Neuronal stem cell (in vitro differentiated cells): ENCODE measurements around the gene CTNND2.

Experiments used
- DNase-seq: peaks from one replicate; pipeline ENCODE4 v3.0.0-alpha.2; 2013; ENCODE audit warnings: low spot score
- H2AFZ ChIP-seq: one replicate; pipeline ENCODE4 v1.6.1; 2013; ENCODE audit warnings: mild to moderate bottlenecking, low read length, inconsistent platforms
- H2AK5ac ChIP-seq: 2 replicates; pipeline ENCODE4 v1.6.1; 2013; ENCODE audit warnings: low read depth, mild to moderate bottlenecking, inconsistent platforms, low read length, moderate library complexity, mixed read lengths
- H2BK120ac ChIP-seq: 2 replicates; pipeline ENCODE4 v1.6.1; 2013; ENCODE audit warnings: low read depth, mild to moderate bottlenecking, inconsistent platforms, low read length, moderate library complexity, mixed read lengths
- H2BK12ac ChIP-seq: one replicate; pipeline ENCODE4 v1.6.1; 2013; ENCODE audit warnings: low read length, inconsistent platforms
- H2BK15ac ChIP-seq: 2 replicates; pipeline ENCODE4 v1.6.1; 2013; ENCODE audit warnings: mild to moderate bottlenecking, low read length, inconsistent platforms, mixed read lengths
- H2BK5ac ChIP-seq: one replicate; pipeline ENCODE4 v1.6.1; 2013; ENCODE audit warnings: inconsistent platforms, mild to moderate bottlenecking, low read length, moderate library complexity
- H3K14ac ChIP-seq: one replicate; pipeline ENCODE4 v1.6.1; 2013; ENCODE audit warnings: low read length, inconsistent platforms
- H3K18ac ChIP-seq: 2 replicates; pipeline ENCODE4 v1.6.1; 2013; ENCODE audit warnings: low read length, inconsistent platforms
- H3K23ac ChIP-seq: 2 replicates; pipeline ENCODE4 v1.6.1; 2013; ENCODE audit warnings: low read depth, mild to moderate bottlenecking, mixed read lengths, low read length, inconsistent platforms; ENCODE audit not compliant: poor library complexity
- H3K27ac ChIP-seq: replicated peaks from 3 replicates; pipeline ENCODE4 v1.5.1; 2013; ENCODE audit warnings: low read length, inconsistent platforms
- H3K27me3 ChIP-seq, 3 experiments: 2 replicates each; pipeline ENCODE4 v1.6.1; 2013; ENCODE audit warnings: low read length in 3 of 3, mild to moderate bottlenecking in 2 of 3, inconsistent platforms in 1 of 3, low read depth in 1 of 3, mixed read lengths in 1 of 3, moderate library complexity in 1 of 3; ENCODE audit not compliant: control insufficient read depth in 3 of 3, insufficient read depth in 3 of 3
- H3K36me3 ChIP-seq, 2 donors: replicated peaks in 1 of 2; 2 replicates each; pipeline ENCODE4 v1.6.1; 2013; ENCODE audit warnings: low read length in 2 of 2; ENCODE audit not compliant: control insufficient read depth in 2 of 2, insufficient read depth in 2 of 2
- H3K4ac ChIP-seq: 2 replicates; pipeline ENCODE4 v1.6.1; 2013; ENCODE audit warnings: inconsistent platforms, mild to moderate bottlenecking, low read length, moderate library complexity
- H3K4me1 ChIP-seq, 2 donors: 1 replicate in 1 of 2; 2 replicates in 1 of 2; pipeline ENCODE4 v1.6.1; 2013; ENCODE audit warnings: low read length in 2 of 2, low read depth in 1 of 2; ENCODE audit not compliant: control insufficient read depth in 2 of 2, insufficient read depth in 1 of 2
- H3K4me2 ChIP-seq: one replicate; pipeline ENCODE4 v1.6.1; 2013; ENCODE audit warnings: mild to moderate bottlenecking, low read length, inconsistent platforms; ENCODE audit not compliant: insufficient read depth, poor library complexity, severe bottlenecking
- H3K4me3 ChIP-seq, 2 donors: 2 replicates each; pipeline ENCODE4 v1.5.1; 2013; ENCODE audit warnings: low read length in 2 of 2, mild to moderate bottlenecking in 2 of 2, inconsistent platforms in 1 of 2, moderate library complexity in 1 of 2
- H3K79me1 ChIP-seq: one replicate; pipeline ENCODE4 v1.6.1; 2013; ENCODE audit warnings: low read depth, mild to moderate bottlenecking, inconsistent platforms, low read length, moderate library complexity
- H3K9ac ChIP-seq: one replicate; pipeline ENCODE4 v1.6.1; 2013; ENCODE audit warnings: mild to moderate bottlenecking, low read depth, low read length, inconsistent platforms; ENCODE audit not compliant: poor library complexity
- H3K9me3 ChIP-seq, 2 donors: replicated peaks in 1 of 2; 2 replicates each; pipeline versions ENCODE3 to v1.6.1; 2013; ENCODE audit warnings: low read length in 2 of 2, mild to moderate bottlenecking in 2 of 2, inconsistent platforms in 1 of 2, low read depth in 1 of 2, mixed read lengths in 1 of 2, moderate library complexity in 1 of 2; ENCODE audit not compliant: control insufficient read depth in 2 of 2, insufficient read depth in 1 of 2
- H4K8ac ChIP-seq: one replicate; pipeline ENCODE4 v1.6.1; 2013; ENCODE audit warnings: low read depth, mild to moderate bottlenecking, inconsistent platforms, low read length, moderate library complexity
- H4K91ac ChIP-seq: one replicate; pipeline ENCODE4 v1.6.1; 2013; ENCODE audit warnings: low read length, low read depth, mild to moderate bottlenecking, inconsistent platforms; ENCODE audit not compliant: poor library complexity
- WGBS, 2 donors: extraction: QIAGEN DNeasy Blood & Tissue Kit; methylation state at CpG; one replicate each; pipeline ENCODE4 v1.1.7; 2013; ENCODE audit warnings: missing lambda C conversion rate in 2 of 2, mixed read lengths in 1 of 2; ENCODE audit not compliant: insufficient read length in 2 of 2, insufficient replicate concordance in 1 of 2; ENCODE audit errors: extremely low coverage in 2 of 2; 5-methylcytosine and 5-hydroxymethylcytosine counted together

The CTNND2 gene

DNA sequence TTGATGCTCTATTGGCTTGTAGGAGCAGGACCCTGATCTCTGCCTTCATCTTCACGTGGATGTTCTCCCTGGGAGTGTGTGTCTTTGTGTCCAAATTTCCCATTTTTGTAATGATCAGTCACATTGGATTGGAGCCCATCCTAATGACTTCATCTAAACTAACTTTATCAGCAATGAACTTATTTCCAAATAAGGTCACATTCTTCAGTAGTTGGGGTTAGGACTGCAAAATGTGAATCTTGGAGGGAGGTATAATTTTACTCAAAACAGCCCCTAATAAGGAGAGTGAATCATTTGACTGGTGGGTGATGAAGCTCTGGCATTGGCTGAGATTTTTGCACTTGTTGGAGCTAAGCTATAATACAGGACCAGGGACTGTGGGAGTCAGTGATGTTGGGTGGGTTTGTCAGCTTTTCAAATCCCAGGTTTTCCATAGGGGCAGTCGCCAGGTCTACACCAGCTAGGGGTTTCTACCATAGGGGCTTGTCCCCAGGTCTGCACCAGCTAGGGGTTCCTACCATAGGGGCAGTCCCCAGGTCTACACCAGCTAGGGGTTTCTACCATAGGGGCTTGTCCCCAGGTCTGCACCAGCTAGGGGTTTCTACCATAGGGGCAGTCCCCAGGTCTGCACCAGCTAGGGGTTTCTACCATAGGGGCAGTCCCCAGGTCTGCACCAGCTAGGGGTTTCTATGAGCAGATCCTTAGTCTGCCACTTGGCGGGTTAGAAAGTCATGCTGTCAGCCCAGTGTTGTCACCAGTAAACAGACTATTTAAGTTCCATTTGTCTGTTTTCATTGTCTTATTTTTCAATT is 760.6 kb downstream of the CTNND2 start:
- Histone ChIP-seq H2BK5ac (no peak overlapping the region), H3K79me1 (no peaks in the 10 kb centered on the region), H3K23ac (no peak overlapping the region), H2BK15ac (no peak overlapping the region), H3K27me3 (no peaks in the 10 kb centered on the region), H3K4me2 (no peak overlapping the region), H3K9me3 (no peaks in the 10 kb centered on the region), H3K4me1 (peaks cover under 1 to 3% of the 10 kb centered on the region in 2 donors), H2BK12ac (no peak overlapping the region), H3K36me3 (no peaks in the 10 kb centered on the region), H3K18ac (no peak overlapping the region), H4K91ac (no peak overlapping the region), H3K9ac (no peak overlapping the region), H2AK5ac (no peak overlapping the region), H2AFZ (no peak overlapping the region), H2BK120ac (no peak overlapping the region), H3K4me3 (no peak overlapping the region), H3K27ac (no peak overlapping the region), H3K14ac (no peak overlapping the region), H4K8ac (no peak overlapping the region), H3K4ac (no peak overlapping the region)
- no CpG with 5 or more reads among the region's 3 CpGs for WGBS, 2 donors
- DNase-seq = no peak

DNA sequence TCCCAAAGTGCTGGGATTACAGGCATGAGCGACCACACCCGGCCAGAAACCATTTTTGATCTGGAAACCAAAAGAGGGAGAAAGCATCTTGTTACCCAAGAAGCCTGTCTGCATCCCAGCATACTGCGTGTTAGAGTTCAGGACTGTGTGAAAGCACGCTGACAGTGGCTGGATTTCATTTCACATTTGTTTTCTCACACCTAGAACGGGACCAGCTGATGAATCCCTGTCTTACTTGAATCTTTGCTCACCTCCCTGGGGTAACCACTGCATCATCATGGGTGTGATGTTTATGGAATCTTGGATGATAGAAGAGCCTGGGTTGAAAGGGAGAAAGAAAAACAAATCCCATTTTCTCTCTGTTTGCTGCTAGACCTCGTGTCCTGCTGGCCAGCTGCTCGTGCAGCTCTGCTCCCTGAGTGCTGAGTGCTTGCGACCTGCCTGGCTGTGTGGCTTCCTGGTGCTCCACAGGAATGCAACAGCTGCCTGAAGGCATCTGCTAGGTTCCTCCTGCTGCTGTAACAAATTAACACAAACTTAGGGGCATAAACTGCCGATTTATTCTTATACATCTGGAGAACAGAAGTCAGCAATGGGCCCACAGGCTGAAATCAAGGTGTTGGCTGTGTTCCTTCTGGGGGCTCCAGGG is 764.9 kb downstream of the CTNND2 start:
- peaks cover 0 to 4% of the 10 kb centered on the region in 2 donors for H3K36me3 ChIP-seq
- H2BK120ac ChIP-seq = no peak overlapping the region
- no peak overlapping the region for H3K4ac ChIP-seq
- DNase-seq = no peak
- no peak overlapping the region for H3K27ac ChIP-seq
- H3K18ac ChIP-seq = no peak overlapping the region
- H2BK12ac ChIP-seq = no peak overlapping the region
- H3K27me3 ChIP-seq = no peaks in the 10 kb centered on the region
- no peak overlapping the region for H3K14ac ChIP-seq
- H3K9me3 ChIP-seq = peaks cover 2 to 6% of the 10 kb centered on the region in 2 donors
- no peak overlapping the region for H2BK5ac ChIP-seq
- no peak overlapping the region for H2BK15ac ChIP-seq
- H3K23ac ChIP-seq = no peak overlapping the region
- H2AFZ ChIP-seq = no peak overlapping the region
- H2AK5ac ChIP-seq = no peak overlapping the region
- H3K4me1 ChIP-seq = no peaks in the 10 kb centered on the region
- no peak overlapping the region for H3K4me2 ChIP-seq
- no peak overlapping the region for H4K8ac ChIP-seq
- WGBS, 2 donors = no CpG with 5 or more reads among the region's 9 CpGs
- no peak overlapping the region for H3K4me3 ChIP-seq
- no peak overlapping the region for H4K91ac ChIP-seq
- no peaks in the 10 kb centered on the region for H3K79me1 ChIP-seq
- H3K9ac ChIP-seq = no peak overlapping the region

DNA sequence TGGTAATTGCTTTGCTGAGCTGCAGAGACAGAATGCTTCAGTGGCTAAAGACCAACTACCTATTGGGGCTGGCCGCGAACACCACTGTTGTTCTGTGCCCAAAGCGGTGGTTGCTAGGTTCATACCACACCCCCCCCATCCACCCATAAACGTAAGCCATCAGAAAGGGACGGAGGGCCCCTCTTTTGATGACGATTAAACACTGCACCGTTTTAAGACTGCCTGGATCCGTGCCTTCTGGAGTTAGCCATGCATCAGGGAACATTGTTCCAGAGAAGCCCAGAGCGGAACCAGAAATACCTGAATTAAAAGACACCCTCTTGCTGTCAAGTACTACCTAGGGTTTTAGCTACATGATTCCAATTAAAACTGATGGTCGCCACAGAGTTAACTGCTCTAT is 774.1 kb downstream of the CTNND2 start:
- no CpG with 5 or more reads among the region's 10 CpGs for WGBS, 2 donors
- Histone ChIP-seq H3K23ac (no peak overlapping the region), H3K9me3 (no peaks in the 10 kb centered on the region), H3K18ac (no peak overlapping the region), H3K36me3 (no peaks in the 10 kb centered on the region), H2AK5ac (no peak overlapping the region), H3K79me1 (no peaks in the 10 kb centered on the region), H3K4me1 (peaks cover 0 to 4% of the 10 kb centered on the region in 2 donors), H2BK120ac (no peak overlapping the region), H2BK15ac (no peak overlapping the region), H3K4me3 (no peak overlapping the region), H2BK12ac (no peak overlapping the region), H2AFZ (no peak overlapping the region), H2BK5ac (no peak overlapping the region), H3K27ac (no peak overlapping the region), H4K8ac (no peak overlapping the region), H3K14ac (no peak overlapping the region), H3K27me3 (no peaks in the 10 kb centered on the region), H4K91ac (no peak overlapping the region), H3K4me2 (no peak overlapping the region), H3K9ac (no peak overlapping the region), H3K4ac (no peak overlapping the region)
- DNase-seq = no peak

DNA sequence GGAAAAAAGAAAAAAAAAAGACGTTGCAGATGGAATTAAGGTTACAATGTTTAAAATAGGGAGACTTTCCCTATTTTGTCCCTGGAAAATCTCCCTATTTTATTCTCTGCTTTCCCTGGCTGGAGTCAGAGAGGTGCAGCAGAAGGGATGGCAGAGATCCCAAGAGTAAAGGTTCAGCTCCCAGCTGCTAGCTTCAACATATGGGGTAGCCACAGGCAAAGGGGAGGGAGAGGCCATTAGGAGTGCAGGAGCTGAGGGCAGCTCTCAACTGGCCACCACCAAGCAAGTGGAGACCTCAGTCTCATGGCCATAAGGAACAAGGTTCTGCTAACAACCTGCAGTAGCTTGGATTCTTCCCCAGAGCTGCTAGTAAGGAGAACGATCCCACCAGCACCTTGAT is 776.2 kb downstream of the CTNND2 start:
- no peak overlapping the region for H3K23ac ChIP-seq
- H3K4me3 ChIP-seq = no peak overlapping the region
- H3K4me1 ChIP-seq = peaks cover 0 to 4% of the 10 kb centered on the region in 2 donors
- H3K18ac ChIP-seq = no peak overlapping the region
- WGBS, 2 donors = no CpG with 5 or more reads among the region's 2 CpGs
- no peak overlapping the region for H2AFZ ChIP-seq
- no peak overlapping the region for H4K91ac ChIP-seq
- no peaks in the 10 kb centered on the region for H3K9me3 ChIP-seq
- H2BK12ac ChIP-seq = no peak overlapping the region
- H2BK5ac ChIP-seq = no peak overlapping the region
- H3K27me3 ChIP-seq = no peaks in the 10 kb centered on the region
- no peak overlapping the region for H3K14ac ChIP-seq
- H2BK120ac ChIP-seq = no peak overlapping the region
- no peaks in the 10 kb centered on the region for H3K79me1 ChIP-seq
- no peak overlapping the region for H3K27ac ChIP-seq
- H3K4me2 ChIP-seq = no peak overlapping the region
- no peak overlapping the region for H3K4ac ChIP-seq
- H2BK15ac ChIP-seq = no peak overlapping the region
- no peak overlapping the region for H2AK5ac ChIP-seq
- H3K36me3 ChIP-seq = no peaks in the 10 kb centered on the region
- H3K9ac ChIP-seq = no peak overlapping the region
- H4K8ac ChIP-seq = no peak overlapping the region
- DNase-seq = no peak
